Suprapubic skin (tissue), 3 donors: ENCODE data around the gene KDM2A.

Source experiments
- EP300 ChIP-seq: sonication (generic); formaldehyde crosslinking; IDR thresholded peaks from one replicate; pipeline ENCODE4 v1.6.1; 2017; ENCODE audit warnings: antibody characterized with exemption
- POLR2A ChIP-seq, 2 donors: fragments of 450-650 bp; IDR thresholded peaks; one replicate each; pipeline ENCODE4 v1.6.1; 2017; ENCODE audit warnings: antibody characterized with exemption in 2 of 2, mild to moderate bottlenecking in 2 of 2, moderate library complexity in 2 of 2
- TF ChIP-seq, protein P1 (sequence below), 2 donors: fragments of 200-600 bp in 1 of 2; fragments of 450-650 bp in 1 of 2; sonication (generic) in 1 of 2; IDR thresholded peaks; one replicate each; pipeline ENCODE4 v1.5.1; 2016 to 2019; ENCODE audit warnings: antibody characterized with exemption in 2 of 2, mild to moderate bottlenecking in 1 of 2, moderate library complexity in 1 of 2

DNA sequence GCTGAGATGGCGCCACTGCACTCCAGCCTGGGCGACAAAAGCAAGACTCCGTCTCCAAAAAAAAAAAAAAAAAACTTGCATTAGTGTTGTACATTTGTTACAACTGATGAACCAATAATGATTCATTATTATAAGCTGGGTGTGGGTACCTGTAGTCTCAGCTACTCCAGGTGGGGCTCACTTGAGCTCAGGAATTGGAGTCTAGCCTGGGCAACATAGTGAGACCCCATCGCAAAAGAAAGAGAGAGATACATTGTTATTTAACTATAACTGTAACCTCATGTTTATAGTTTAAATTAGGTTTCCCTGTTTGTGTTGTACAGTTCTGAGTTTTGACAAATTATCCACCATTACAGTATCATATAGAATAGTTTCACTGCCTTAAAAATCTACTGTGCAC, 38.6 kb downstream of the KDM2A start:
- TF ChIP-seq, protein P1, sequence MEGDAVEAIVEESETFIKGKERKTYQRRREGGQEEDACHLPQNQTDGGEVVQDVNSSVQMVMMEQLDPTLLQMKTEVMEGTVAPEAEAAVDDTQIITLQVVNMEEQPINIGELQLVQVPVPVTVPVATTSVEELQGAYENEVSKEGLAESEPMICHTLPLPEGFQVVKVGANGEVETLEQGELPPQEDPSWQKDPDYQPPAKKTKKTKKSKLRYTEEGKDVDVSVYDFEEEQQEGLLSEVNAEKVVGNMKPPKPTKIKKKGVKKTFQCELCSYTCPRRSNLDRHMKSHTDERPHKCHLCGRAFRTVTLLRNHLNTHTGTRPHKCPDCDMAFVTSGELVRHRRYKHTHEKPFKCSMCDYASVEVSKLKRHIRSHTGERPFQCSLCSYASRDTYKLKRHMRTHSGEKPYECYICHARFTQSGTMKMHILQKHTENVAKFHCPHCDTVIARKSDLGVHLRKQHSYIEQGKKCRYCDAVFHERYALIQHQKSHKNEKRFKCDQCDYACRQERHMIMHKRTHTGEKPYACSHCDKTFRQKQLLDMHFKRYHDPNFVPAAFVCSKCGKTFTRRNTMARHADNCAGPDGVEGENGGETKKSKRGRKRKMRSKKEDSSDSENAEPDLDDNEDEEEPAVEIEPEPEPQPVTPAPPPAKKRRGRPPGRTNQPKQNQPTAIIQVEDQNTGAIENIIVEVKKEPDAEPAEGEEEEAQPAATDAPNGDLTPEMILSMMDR (IDR thresholded peaks at IDR 0.05): no peak
- TF ChIP-seq EP300: no peak
- TF ChIP-seq POLR2A (IDR thresholded peaks at IDR 0.05): no peak
